ENCODE measurements around the gene SV2C. TPM values are rescaled to one million over a fixed set of nuclear protein-coding genes. Genes with fewer than 3 reads are reported as not detected.

The SV2C gene
- total RNA-seq, 1 experiment from 2014 or later: not detected

DNA sequence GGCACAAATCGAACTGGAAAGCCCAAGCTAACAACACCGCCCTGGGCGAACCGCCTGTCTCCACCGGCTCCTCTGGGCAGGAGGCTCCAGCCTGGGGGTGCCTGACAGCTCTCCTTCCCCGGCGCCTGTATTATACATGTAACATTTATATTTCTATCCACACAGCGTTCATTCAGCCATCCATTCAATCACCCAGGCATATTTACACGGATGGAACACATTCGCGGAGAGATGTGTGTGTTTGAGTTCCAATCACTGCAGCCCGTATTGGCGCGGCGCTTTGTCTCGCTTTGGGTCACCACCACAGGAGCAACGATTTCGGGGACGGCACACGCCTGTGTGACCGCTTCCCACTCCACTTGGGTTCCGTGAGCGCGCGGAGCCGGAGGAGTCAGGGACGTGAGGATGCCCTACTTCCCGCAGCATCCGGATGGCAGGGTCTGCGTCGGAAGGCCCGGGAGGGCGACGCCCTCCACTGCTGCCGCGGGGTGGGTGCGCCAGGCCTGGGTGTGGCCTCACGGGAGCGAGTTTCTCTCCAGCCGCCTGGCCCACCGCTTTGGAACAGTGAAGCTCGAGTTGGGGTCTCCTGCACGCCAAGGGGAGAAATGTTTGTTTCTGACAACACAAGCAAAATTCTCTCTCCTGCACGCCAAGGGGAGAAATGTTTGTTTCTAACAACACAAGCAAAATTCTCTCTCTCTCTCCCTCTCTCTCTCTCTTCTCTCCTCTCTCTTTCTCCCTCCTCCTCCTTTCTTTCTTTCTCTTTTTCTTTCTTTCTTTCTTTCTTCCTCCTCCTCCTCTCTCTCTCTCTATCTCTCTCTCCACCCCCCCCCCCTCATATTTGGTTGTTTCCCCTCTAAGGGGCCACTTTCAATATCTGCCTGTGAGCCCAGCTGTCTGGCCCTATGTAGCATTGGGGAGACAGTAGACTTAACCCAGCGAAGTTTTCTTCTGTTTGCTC is 1.1 kb upstream of the SV2C start (continued):
- TF ChIP-seq, protein P1, sequence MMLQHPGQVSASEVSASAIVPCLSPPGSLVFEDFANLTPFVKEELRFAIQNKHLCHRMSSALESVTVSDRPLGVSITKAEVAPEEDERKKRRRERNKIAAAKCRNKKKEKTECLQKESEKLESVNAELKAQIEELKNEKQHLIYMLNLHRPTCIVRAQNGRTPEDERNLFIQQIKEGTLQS (IDR thresholded peaks at IDR 0.05): no peak
- TF ChIP-seq, protein P2, sequence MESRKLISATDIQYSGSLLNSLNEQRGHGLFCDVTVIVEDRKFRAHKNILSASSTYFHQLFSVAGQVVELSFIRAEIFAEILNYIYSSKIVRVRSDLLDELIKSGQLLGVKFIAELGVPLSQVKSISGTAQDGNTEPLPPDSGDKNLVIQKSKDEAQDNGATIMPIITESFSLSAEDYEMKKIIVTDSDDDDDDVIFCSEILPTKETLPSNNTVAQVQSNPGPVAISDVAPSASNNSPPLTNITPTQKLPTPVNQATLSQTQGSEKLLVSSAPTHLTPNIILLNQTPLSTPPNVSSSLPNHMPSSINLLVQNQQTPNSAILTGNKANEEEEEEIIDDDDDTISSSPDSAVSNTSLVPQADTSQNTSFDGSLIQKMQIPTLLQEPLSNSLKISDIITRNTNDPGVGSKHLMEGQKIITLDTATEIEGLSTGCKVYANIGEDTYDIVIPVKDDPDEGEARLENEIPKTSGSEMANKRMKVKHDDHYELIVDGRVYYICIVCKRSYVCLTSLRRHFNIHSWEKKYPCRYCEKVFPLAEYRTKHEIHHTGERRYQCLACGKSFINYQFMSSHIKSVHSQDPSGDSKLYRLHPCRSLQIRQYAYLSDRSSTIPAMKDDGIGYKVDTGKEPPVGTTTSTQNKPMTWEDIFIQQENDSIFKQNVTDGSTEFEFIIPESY (IDR thresholded peaks at IDR 0.05; ENCODE audit: extremely low read depth, insufficient replicate concordance, low read length): no peak
- TF ChIP-seq, protein P3, sequence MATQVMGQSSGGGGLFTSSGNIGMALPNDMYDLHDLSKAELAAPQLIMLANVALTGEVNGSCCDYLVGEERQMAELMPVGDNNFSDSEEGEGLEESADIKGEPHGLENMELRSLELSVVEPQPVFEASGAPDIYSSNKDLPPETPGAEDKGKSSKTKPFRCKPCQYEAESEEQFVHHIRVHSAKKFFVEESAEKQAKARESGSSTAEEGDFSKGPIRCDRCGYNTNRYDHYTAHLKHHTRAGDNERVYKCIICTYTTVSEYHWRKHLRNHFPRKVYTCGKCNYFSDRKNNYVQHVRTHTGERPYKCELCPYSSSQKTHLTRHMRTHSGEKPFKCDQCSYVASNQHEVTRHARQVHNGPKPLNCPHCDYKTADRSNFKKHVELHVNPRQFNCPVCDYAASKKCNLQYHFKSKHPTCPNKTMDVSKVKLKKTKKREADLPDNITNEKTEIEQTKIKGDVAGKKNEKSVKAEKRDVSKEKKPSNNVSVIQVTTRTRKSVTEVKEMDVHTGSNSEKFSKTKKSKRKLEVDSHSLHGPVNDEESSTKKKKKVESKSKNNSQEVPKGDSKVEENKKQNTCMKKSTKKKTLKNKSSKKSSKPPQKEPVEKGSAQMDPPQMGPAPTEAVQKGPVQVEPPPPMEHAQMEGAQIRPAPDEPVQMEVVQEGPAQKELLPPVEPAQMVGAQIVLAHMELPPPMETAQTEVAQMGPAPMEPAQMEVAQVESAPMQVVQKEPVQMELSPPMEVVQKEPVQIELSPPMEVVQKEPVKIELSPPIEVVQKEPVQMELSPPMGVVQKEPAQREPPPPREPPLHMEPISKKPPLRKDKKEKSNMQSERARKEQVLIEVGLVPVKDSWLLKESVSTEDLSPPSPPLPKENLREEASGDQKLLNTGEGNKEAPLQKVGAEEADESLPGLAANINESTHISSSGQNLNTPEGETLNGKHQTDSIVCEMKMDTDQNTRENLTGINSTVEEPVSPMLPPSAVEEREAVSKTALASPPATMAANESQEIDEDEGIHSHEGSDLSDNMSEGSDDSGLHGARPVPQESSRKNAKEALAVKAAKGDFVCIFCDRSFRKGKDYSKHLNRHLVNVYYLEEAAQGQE (IDR thresholded peaks at IDR 0.05; ENCODE audit: low read depth): no peak
- TF ChIP-seq RAD21 (IDR thresholded peaks at IDR 0.05; ENCODE audit: low read depth) (no peak), ZNF274 (IDR thresholded peaks at IDR 0.05; ENCODE audit: low read depth, low read length) (no peak)

Data from HCT116 (cell line).